IPS DF 6.9 (cell line): ENCODE results near the gene BAZ2A.

Experiments
- DNase-seq: peaks from one replicate; pipeline ENCODE4 v3.0.0-alpha.2; 2013; ENCODE audit warnings: low read depth, low spot score
- H3K27ac ChIP-seq: one replicate; pipeline ENCODE4 v1.5.1; 2013; ENCODE audit warnings: low read length, control low read depth
- H3K27me3 ChIP-seq: 2 replicates; pipeline ENCODE4 v1.6.1; 2013; ENCODE audit warnings: mild to moderate bottlenecking, low read length; ENCODE audit not compliant: control insufficient read depth, insufficient read depth
- H3K36me3 ChIP-seq: 2 replicates; pipeline ENCODE4 v1.6.1; 2013; ENCODE audit warnings: low read length; ENCODE audit not compliant: control insufficient read depth, insufficient read depth
- H3K4me1 ChIP-seq: 2 replicates; pipeline ENCODE4 v1.6.1; 2013; ENCODE audit warnings: low read length; ENCODE audit not compliant: control insufficient read depth, insufficient read depth
- H3K4me3 ChIP-seq: 2 replicates; pipeline ENCODE4 v1.5.1; 2013; ENCODE audit warnings: mild to moderate bottlenecking, low read length
- H3K9me3 ChIP-seq: 2 replicates; pipeline ENCODE4 v1.6.1; 2013; ENCODE audit warnings: low read length, inconsistent platforms; ENCODE audit not compliant: control insufficient read depth, insufficient read depth
- WGBS: extraction: QIAGEN DNeasy Blood & Tissue Kit; methylation state at CpG from one replicate; pipeline ENCODE4 v1.1.7; 2013; ENCODE audit warnings: mixed read lengths, missing lambda C conversion rate; ENCODE audit not compliant: insufficient read length, insufficient coverage; 5-methylcytosine and 5-hydroxymethylcytosine counted together

The BAZ2A gene

DNA sequence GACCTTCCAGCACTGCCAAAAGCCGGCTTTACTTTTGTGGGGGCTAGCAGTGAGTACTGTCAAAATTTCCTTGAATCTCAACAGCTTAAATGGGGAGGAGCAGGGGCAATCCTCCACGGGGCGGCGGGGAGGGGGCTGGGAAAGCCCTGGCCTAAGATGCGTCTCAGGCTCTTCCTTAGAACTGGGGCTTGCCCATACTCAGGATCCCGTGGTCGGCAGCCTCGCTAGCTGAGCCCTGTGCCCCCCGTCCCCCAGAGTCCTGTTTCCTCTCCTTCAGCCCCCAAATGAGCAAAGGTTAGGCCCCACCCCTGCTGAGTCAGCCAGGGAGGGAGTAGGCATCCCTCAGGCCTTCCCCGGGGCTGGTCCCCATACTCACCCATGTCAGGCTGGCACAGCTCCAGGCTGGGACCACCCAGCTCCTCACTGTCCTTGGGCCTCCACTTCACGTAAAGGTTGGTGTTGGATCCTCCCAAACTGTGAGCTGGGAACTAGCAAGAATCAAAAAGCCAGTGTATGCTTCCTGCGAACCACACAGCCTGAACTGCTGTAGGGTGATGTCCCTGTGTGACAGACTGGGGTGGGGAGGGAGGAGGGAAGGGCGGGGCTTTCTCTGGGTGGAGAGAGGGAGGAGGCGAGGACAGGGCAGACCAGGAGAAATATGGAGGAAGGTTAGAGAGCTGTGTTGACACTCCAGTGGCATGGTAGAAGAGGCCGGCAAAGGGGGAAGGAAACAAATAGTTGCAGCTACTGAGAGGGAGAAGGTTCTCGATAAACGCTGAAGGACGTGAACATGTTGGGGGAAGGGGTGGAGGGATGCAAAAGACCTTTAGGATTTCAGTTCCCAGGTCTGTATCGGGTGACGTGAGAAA, 5.9 kb upstream of the BAZ2A start:
- Histone ChIP-seq H3K36me3 (peaks cover 9% of the 10 kb centered on the region; the same call in 1 of the 2 replicates), H3K4me1 (peaks cover 4% of the 10 kb centered on the region), H3K9me3 (no peaks in the 10 kb centered on the region), H3K27ac (no peak overlapping the region), H3K4me3 (peak overlapping the region; percentile 23; the same call in 1 of the 2 replicates), H3K27me3 (no peaks in the 10 kb centered on the region)
- no peak for DNase-seq
- WGBS = no CpG with 5 or more reads among the region's 20 CpGs

DNA sequence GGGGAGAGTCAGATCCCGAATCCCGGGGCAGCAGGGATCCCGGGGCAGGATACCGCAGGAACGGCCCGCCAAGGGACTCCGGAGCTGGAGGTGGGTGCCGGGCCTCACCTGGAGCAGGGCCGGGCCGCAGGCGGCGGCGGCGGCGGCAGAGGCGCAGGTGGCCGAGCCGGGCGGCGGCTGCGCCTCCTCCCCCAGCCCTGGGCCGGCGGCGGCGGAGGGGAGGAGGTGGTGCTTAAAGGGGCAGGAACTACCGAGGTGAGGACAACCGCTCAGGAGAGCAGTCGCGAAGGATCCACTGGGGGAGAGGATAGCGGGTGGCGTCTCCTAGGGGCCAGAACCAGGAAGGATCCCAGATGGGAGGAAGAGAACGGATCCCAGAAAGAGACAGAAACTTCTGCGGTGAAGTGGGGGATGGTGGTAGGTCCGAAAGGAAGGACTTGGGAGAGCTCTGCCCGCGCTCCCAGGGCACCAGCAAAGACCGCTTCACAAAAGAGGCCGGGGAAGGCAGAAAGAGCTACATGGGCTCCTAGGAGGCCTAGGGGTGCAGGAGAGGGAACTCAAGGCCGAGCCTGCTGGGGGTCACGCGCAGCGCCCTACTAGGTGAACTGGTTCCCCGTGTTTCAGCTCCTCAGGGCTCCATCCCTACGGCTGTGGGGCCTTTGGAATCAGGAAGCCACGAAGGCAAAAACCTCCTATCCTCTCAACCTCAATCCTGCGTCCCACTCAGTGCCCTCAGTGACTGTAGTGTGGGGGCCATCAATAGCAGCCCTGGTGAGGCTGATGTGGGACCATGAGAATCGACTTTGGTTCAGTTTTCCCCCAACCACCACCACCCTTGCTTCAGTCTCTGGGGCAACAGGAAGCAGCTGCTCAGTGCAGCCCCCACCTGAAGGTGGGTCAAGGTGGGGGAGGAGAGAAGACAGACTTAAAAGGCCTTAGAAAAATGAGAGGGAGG, 5.0 kb upstream of the BAZ2A start:
- H3K27ac ChIP-seq = no peak overlapping the region
- peaks cover 7% of the 10 kb centered on the region for H3K4me1 ChIP-seq

DNA sequence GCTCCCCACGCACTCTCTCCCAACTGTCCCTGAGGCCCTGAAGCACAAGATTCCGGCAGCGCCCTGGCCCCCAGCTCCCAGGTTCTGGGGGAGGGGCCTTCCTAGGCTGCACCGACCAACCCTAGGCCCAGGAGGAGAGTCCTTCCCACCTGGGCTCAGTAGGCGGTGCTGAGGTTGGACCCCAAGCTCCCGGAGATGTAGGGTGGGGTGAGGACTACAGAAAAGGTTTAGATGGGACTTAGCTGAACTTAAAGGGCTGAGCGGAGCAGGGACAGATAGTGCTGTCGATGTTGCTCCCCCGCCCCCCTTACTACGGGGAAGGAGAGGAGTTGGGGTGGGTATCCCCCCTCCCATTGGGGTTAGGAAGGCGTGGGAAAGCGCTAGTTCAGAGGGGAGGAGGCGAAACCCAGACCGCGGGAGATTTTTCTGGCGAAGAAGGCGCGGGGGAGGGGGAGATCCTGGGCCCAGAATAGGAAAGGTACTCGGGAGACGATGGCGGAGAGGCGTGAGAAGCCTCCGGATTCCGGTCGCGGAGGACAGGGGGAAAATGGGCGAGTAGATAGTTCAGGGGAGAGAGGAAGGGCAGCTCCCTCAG, 4.2 kb upstream of the BAZ2A start:
- DNase-seq = no peak
- Histone ChIP-seq H3K36me3 (peaks cover 4% of the 10 kb centered on the region; the same call in 1 of the 2 replicates), H3K27me3 (no peaks in the 10 kb centered on the region), H3K27ac (no peak overlapping the region), H3K9me3 (no peaks in the 10 kb centered on the region), H3K4me3 (peak overlapping the region; percentile 66; the same call in 1 of the 2 replicates), H3K4me1 (peaks cover 7% of the 10 kb centered on the region)
- no CpG with 5 or more reads among the region's 27 CpGs for WGBS

More for the DNA sequence above, 5.0 kb upstream of the BAZ2A start:
- no peaks in the 10 kb centered on the region for H3K27me3 ChIP-seq
- H3K9me3 ChIP-seq = no peaks in the 10 kb centered on the region
- no peak for DNase-seq
- no CpG with 5 or more reads among the region's 47 CpGs for WGBS
- H3K4me3 ChIP-seq = peak overlapping the region; percentile 66; the same call in 1 of the 2 replicates
- peaks cover 9% of the 10 kb centered on the region; the same call in 1 of the 2 replicates for H3K36me3 ChIP-seq

DNA sequence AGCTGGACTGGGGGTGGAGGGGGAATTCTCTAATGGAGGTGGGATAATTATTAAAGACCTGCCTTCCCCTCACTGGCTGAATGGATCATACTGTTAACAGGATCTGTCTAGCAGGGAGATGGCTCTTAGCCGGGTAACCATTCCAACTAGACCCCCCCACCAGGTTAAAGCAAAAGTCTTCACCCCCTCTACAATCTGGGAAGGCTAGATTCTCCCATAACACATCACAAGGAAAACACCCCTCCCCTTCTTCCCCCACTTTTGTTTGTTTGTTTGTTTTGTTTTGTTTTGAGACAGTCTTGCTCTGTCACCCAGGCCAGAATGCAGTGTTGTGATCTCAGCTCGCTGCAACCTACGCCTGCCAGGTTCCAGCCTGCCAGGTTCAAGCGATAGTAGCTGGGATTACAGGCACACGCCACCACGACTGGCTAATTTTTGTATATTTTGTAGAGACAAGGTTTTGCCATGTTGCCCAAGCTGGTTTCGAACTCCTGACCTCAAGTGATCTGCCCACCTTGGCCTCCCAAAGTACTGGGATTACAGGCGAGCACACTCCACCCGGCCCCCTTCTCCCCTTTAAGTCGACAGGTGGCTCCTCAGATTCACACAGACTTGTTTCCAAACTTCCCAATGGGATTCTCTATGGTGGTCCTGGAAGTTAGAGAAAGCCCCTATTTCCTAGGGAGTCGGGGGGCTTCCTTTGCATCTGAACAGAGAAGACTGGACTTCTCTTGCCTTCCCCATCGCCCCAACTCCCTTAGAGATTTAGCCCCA, 3.5 kb upstream of the BAZ2A start:
- Histone ChIP-seq H3K27ac (no peak overlapping the region), H3K4me1 (peaks cover 7% of the 10 kb centered on the region), H3K36me3 (no peaks in the 10 kb centered on the region; the same call in 1 of the 2 replicates), H3K27me3 (no peaks in the 10 kb centered on the region), H3K9me3 (no peaks in the 10 kb centered on the region), H3K4me3 (peak overlapping the region; percentile 66; the same call in 1 of the 2 replicates)
- DNase-seq = no peak
- no CpG with 5 or more reads among the region's 12 CpGs for WGBS

DNA sequence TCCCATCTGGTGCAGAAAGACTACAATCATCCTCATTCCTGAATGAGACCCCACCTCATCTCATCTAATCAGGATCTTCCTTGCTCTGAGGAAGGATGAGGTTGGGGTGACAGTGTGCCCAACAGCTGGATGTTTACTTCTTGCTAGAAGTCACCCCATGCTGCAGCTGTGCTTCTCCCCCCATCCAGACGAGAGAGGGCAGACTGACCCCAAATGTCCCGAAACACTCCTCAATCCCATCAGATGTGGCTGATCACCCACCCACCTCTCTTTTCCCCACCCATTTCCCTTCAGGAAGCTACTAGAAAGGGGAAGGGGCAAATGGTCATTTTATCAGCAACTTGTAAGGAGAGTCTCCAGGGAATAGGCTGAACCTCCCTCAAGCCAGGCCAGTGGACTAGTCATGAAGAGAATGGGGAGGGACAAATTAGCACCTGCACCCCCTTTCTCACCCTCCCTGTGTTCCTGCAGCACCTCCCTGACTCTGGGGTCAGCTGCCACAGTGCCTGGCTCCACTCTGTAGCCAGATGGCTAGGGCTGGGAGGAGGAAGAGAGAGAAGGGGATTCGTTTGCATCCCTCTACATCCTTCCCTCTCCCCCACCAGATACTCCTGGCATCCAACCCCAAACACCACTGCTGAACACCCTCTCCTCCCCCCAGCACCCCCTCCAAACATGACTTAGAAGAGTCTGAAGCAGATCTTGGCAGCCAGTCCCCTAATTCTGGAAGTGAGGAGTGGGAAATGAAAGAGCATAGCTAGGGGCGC, 2.8 kb upstream of the BAZ2A start:
- Histone ChIP-seq H3K36me3 (no peaks in the 10 kb centered on the region; the same call in 1 of the 2 replicates), H3K27ac (no peak overlapping the region), H3K9me3 (no peaks in the 10 kb centered on the region), H3K27me3 (no peaks in the 10 kb centered on the region), H3K4me3 (no peak overlapping the region), H3K4me1 (peaks cover 7% of the 10 kb centered on the region)
- WGBS = no CpG with 5 or more reads among the region's 4 CpGs
- DNase-seq = no peak

DNA sequence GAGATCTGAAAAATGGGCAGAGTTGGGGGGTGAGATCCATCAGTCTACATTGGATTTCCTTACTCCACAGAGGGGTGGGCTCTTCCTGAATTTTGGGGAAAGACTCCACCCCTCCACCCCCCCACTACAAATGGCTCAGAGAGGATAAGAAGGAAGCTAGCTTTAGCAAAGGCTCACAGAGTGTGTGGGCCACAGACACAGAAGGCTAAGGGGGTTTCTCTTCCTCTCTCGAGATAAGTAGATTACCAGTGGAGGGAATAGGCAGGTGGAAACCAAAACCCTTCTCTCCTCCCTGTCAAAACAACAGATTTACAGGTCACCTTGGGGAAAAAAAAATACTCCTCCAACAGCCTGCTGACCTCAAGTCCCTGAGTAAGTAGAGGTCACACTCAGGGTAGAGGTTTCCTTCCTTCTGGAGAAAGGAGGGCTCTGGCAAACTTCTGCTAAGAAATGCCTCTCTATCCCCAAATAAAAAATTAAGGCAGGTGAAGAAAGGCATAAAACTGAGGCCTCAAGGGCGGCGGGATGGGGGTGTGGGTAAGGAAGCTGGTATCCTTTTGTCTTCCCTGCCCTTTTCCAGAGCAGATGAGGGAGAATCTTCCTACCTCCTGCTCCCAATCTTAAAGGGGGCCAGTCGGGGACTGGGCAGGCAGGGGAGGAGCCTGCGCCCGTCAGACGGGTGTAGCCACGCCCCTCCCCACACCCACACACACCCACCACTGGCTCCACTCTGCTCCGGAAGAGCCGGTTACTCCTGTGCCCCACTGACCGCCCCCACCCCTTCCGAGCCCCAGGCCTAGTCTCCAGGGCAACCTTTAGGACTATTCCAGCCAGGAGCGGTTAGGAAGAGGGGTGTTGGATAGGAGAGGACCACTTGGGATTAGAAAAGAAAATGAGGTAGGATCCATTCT, 1.9 kb upstream of the BAZ2A start:
- Histone ChIP-seq H3K27me3 (no peaks in the 10 kb centered on the region), H3K36me3 (no peaks in the 10 kb centered on the region), H3K9me3 (no peaks in the 10 kb centered on the region), H3K4me1 (peaks cover 7% of the 10 kb centered on the region), H3K27ac (no peak overlapping the region), H3K4me3 (no peak overlapping the region)
- DNase-seq = no peak
- WGBS = no CpG with 5 or more reads among the region's 13 CpGs

DNA sequence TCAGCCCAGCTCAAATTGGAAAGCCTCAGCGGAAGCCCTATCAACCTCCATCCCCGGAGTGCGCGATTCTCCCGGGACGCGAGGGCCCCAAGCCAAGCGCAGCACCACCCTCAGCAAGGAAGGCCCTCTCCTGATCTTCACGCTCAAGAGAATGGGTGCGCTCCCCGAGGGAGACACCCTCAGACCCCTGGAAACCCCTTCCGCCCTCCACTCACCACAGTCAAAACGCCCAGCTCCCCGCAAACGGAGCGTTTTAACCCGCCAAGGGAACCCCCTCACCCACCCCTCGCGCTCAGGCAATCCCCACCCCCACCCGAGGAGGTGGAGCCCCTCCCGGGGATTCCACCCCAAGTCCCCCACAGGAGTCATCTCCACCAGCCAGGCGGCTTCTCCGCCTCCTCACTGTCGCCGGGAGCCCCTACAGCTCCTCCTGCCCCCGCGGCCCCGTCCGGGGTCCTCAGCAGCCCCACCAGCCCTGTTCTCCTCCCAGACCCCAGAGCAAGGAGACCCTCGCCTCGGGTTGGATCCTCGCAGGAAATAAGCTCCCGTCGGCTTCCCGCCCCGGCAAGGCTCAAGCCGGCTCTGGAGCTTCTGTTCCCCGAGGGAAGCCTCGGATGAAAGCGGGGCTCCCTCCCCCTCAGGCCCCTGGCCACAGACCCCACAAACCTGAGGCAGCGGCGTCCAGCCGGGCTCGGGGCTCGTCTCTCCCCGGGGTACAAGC, 507 bp downstream of the BAZ2A start:
- DNase-seq = no peak
- H3K36me3 ChIP-seq = no peaks in the 10 kb centered on the region
- H3K4me1 ChIP-seq = peaks cover 7% of the 10 kb centered on the region
- H3K27me3 ChIP-seq = no peaks in the 10 kb centered on the region
- no peak overlapping the region for H3K27ac ChIP-seq
- peak overlapping the region; percentile 69 for H3K4me3 ChIP-seq
- WGBS = no CpG with 5 or more reads among the region's 46 CpGs
- no peaks in the 10 kb centered on the region for H3K9me3 ChIP-seq

DNA sequence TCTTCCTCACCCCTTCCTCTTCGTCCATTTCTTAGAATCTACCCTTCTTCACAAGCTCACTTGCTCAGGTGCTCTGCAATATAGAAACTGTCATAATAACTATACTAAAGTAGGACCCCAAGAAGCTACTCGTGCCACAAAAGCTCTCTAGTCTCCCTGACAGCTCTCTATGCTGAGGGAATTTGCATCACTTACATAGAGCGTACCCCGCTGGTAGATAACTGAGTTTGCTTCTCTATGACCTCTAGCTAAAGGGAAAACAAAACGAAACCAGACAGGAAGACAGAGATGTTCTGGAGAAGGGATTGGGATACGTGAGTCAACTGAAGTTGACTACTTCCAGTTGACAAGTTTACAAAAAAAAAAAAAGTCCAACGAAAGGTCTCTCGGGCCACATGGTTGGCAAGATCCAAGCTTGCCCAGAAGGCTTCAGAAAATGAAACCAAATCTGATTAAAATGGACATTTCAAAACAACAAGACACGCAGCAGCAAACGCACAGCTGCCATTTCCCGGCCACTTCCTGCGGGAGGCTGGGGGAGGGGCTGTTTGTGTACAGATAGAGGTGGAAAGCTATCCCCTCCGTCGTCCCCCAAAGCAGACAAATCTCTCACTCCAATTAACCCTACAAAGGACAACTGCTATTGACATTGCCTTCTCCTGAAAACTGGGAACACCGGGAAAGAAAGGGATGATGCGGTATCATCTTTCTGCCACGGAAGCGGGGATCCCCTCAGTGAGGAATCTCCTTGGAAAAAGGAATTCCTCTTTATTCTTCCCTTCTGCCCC, 1.3 kb downstream of the BAZ2A start:
- Histone ChIP-seq H3K4me1 (peaks cover 7% of the 10 kb centered on the region), H3K36me3 (no peaks in the 10 kb centered on the region), H3K9me3 (no peaks in the 10 kb centered on the region), H3K27me3 (no peaks in the 10 kb centered on the region), H3K4me3 (peak overlapping the region; percentile 69), H3K27ac (no peak overlapping the region)
- DNase-seq = no peak
- WGBS = 100% methylated on average over 1 of the region's 18 CpGs
